Vagina (tissue), 2 donors: ENCODE data around the gene PSMC5. TPM values are rescaled to one million over a fixed set of nuclear protein-coding genes. Genes with fewer than 3 reads are reported as not detected.

Experiments used
- DNase-seq, 2 donors: peaks; one replicate each; pipeline ENCODE4 v3.0.0-alpha.2; 2017; ENCODE audit errors: extremely low spot score in 2 of 2
- H3K27ac ChIP-seq: fragments of 200-600 bp; sonication (generic); one replicate; pipeline ENCODE4 v1.5.1; 2019
- H3K27me3 ChIP-seq: fragments of 200-600 bp; sonication (generic); one replicate; pipeline ENCODE4 v1.5.1; 2019
- H3K36me3 ChIP-seq, 2 donors: fragments of 200-600 bp; sonication (generic); one replicate each; pipeline ENCODE4 v1.5.1; 2017 to 2019
- H3K4me1 ChIP-seq: fragments of 200-600 bp; sonication (generic); one replicate; pipeline ENCODE4 v1.5.1; 2019
- H3K4me3 ChIP-seq, 2 donors: fragments of 200-600 bp; sonication (generic); 1 replicate in 1 of 2; 2 replicates in 1 of 2; pipeline ENCODE4 v1.5.1; 2016 to 2019
- H3K9me3 ChIP-seq: fragments of 200-600 bp; sonication (generic); one replicate; pipeline ENCODE4 v1.5.1; 2019
- CTCF ChIP-seq, 3 experiments: fragments of 450-650 bp in 2 of 3; fragments of 200-600 bp in 1 of 3; sonication (generic) in 1 of 3; IDR thresholded peaks; one replicate each; pipeline ENCODE4 v1.5.1; 2017 to 2019; ENCODE audit warnings: antibody characterized with exemption in 3 of 3, mild to moderate bottlenecking in 2 of 3, moderate library complexity in 2 of 3
- POLR2A ChIP-seq, 2 donors: fragments of 450-650 bp; IDR thresholded peaks; one replicate each; pipeline ENCODE4 v1.6.1; 2017; ENCODE audit warnings: antibody characterized with exemption in 2 of 2, mild to moderate bottlenecking in 2 of 2, moderate library complexity in 2 of 2
- POLR2AphosphoS5 ChIP-seq, 2 donors: sonication (generic); formaldehyde crosslinking; IDR thresholded peaks; one replicate each; pipeline ENCODE4 v1.9.0; 2017; ENCODE audit warnings: antibody characterized with exemption in 2 of 2, mild to moderate bottlenecking in 2 of 2, low read depth in 1 of 2; ENCODE audit not compliant: insufficient read depth in 1 of 2
- intact Hi-C: fragments of 100-400 bp; cut with DNase I; formaldehyde crosslinking; loops from one replicate; pipeline ENCODE4 v1.15.1; 2023
- total RNA-seq: library from RNA; depleted of rRNA; stranded (reverse); fragments of >200 nt; gene quantifications from one replicate; pipeline ENCODE4 v1.2.3, GENCODE V29; 2016

PSMC5 gene
- total RNA-seq, 1 donor from 2014 or later: 92.3 TPM

- Histone ChIP-seq H3K27me3 (no peaks in the 10 kb centered on the region), H3K27ac (no peak overlapping the region), H3K4me3 (no peak overlapping the region), H3K9me3 (no peaks in the 10 kb centered on the region), H3K36me3 (peaks cover 8 to 83% of the 10 kb centered on the region in 2 donors), H3K4me1 (no peaks in the 10 kb centered on the region)
- intact Hi-C loops: no loop called here
- DNase-seq: no peak
- TF ChIP-seq CTCF (IDR thresholded peaks at IDR 0.05): no peak
These were observed 28.6 kb upstream of the PSMC5 start for GRCh38 chr17:63798572-63799106.

GRCh38 chr17:63800783-63801182, 26.4 kb upstream of the PSMC5 start:
- intact Hi-C loops: no loop called here
- peaks cover 8 to 80% of the 10 kb centered on the region in 2 donors for H3K36me3 ChIP-seq
- no peak overlapping the region for H3K4me3 ChIP-seq
- no peaks in the 10 kb centered on the region for H3K9me3 ChIP-seq
- no peak overlapping the region for H3K27ac ChIP-seq
- no peaks in the 10 kb centered on the region for H3K4me1 ChIP-seq
- no peaks in the 10 kb centered on the region for H3K27me3 ChIP-seq
- TF ChIP-seq POLR2AphosphoS5 (IDR thresholded peaks at IDR 0.05; ENCODE audit: insufficient read depth in 1 of 2, low read depth in 1 of 2) (no peak), POLR2A (IDR thresholded peaks at IDR 0.05) (no peak), CTCF (IDR thresholded peaks at IDR 0.05) (no peak)
- DNase-seq: no peak

GRCh38 chr17:63804328-63804727, 22.9 kb upstream of the PSMC5 start:
- no peak for TF ChIP-seq CTCF (IDR thresholded peaks at IDR 0.05)
- no peak for TF ChIP-seq POLR2A (IDR thresholded peaks at IDR 0.05)
- no peak for TF ChIP-seq POLR2AphosphoS5 (IDR thresholded peaks at IDR 0.05; ENCODE audit: insufficient read depth in 1 of 2, low read depth in 1 of 2)
- Histone ChIP-seq H3K4me3 (no peak overlapping the region), H3K27me3 (no peaks in the 10 kb centered on the region), H3K4me1 (no peaks in the 10 kb centered on the region), H3K36me3 (peaks cover 10 to 78% of the 10 kb centered on the region in 2 donors), H3K9me3 (no peaks in the 10 kb centered on the region), H3K27ac (no peak overlapping the region)
- intact Hi-C loops: no loop called here
- no peak for DNase-seq

- TF ChIP-seq CTCF (IDR thresholded peaks at IDR 0.05) (no peak), POLR2A (IDR thresholded peaks at IDR 0.05) (no peak), POLR2AphosphoS5 (IDR thresholded peaks at IDR 0.05; ENCODE audit: insufficient read depth in 1 of 2, low read depth in 1 of 2) (no peak)
- Histone ChIP-seq H3K27ac (no peak overlapping the region), H3K9me3 (no peaks in the 10 kb centered on the region), H3K27me3 (no peaks in the 10 kb centered on the region), H3K36me3 (peaks cover 10 to 82% of the 10 kb centered on the region in 2 donors), H3K4me3 (no peak overlapping the region), H3K4me1 (no peaks in the 10 kb centered on the region)
- DNase-seq: no peak
- intact Hi-C loops: no loop called here
These were observed 21.6 kb upstream of the PSMC5 start for GRCh38 chr17:63805591-63805990.

GRCh38 chr17:63809970-63810369, 17.3 kb upstream of the PSMC5 start:
- Histone ChIP-seq H3K4me1 (no peaks in the 10 kb centered on the region), H3K27me3 (no peaks in the 10 kb centered on the region), H3K9me3 (no peaks in the 10 kb centered on the region), H3K36me3 (peaks cover 6 to 95% of the 10 kb centered on the region in 2 donors), H3K4me3 (no peak overlapping the region), H3K27ac (no peak overlapping the region)
- DNase-seq: no peak
- no peak for TF ChIP-seq CTCF (IDR thresholded peaks at IDR 0.05)
- no peak for TF ChIP-seq POLR2AphosphoS5 (IDR thresholded peaks at IDR 0.05; ENCODE audit: insufficient read depth in 1 of 2, low read depth in 1 of 2)
- no peak for TF ChIP-seq POLR2A (IDR thresholded peaks at IDR 0.05)
- intact Hi-C loops: no loop called here
